GM12878 (cell line): ENCODE results near the gene QRFP.
"Not testable (repeated sequence)": the region's sequence is repeated elsewhere in the genome, so short reads cannot be mapped to it uniquely, and the experiment has no call there.

Experiments
- CBX3 ChIP-seq: fragments of 200-600 bp; sonication (generic); IDR thresholded peaks from 2 replicates; pipeline ENCODE4 v1.6.1; 2016; ENCODE audit warnings: low read depth, borderline replicate concordance
- PBX3 ChIP-seq: IDR thresholded peaks from 2 replicates; pipeline ENCODE4 v1.6.1; 2011; ENCODE audit warnings: mild to moderate bottlenecking, low read depth, low read length, moderate library complexity; ENCODE audit not compliant: insufficient replicate concordance

DNA sequence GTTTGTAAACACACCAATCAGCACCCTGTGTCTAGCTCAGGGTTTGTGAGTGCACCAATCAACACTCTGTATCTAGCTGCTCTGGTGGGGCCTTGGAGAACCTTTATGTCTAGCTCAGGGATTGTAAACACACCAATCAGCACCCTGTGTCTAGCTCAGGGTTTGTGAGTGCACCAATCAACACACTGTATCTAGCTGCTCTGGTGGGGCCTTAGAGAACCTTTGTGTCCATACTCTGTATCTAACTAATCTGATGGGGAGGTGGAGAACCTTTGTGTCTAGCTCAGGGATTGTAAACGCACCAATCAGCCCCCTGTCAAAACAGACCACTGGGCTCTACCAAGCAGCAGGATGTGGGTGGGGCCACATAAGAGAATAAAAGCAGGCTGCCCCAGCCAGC, 14.1 kb upstream of the QRFP start:
- not testable (repeated sequence) for TF ChIP-seq PBX3, CBX3
